Measurements from ENCODE around the gene ZMIZ1. TPM values are rescaled to one million over a fixed set of nuclear protein-coding genes. Genes with fewer than 3 reads are reported as not detected.

ZMIZ1 gene
- polyA plus RNA-seq, 3 donors from 2014 or later, result 1.2 to 9.5 (median 1.8) TPM

GRCh38 chr10:79319115-79319771 lies 250.5 kb downstream of the ZMIZ1 start:
- Mint-ChIP-seq H3K4me1 (peaks cover 85 to 87% of the 10 kb centered on the region in 2 donors), H3K9me3 (peaks cover 0 to 5% (median 0%) of the 10 kb centered on the region in 6 donors), H3K4me3 (peak overlapping the region; percentile 64 to 84 (median 77)), H3K27ac (peak overlapping the region in 3 of 6 donors; percentile 81 to 97 (median 95)), H3K27me3 (ENCODE audit: low read depth in 3 of 3) (peaks cover 8 to 21% (median 20%) of the 10 kb centered on the region in 3 donors), H3K36me3 (peaks cover 0 to 11% (median 9%) of the 10 kb centered on the region in 3 donors)
- no peak for DNase-seq

GRCh38 chr10:79320316-79320715 lies 251.6 kb downstream of the ZMIZ1 start:
- no peak for DNase-seq
- Mint-ChIP-seq H3K36me3 (peaks cover 0 to 8% (median 7%) of the 10 kb centered on the region in 3 donors), H3K4me3 (peak overlapping the region in 3 of 5 donors; percentile 3 to 34 (median 15)), H3K27me3 (ENCODE audit: low read depth in 3 of 3) (peaks cover 8 to 21% (median 20%) of the 10 kb centered on the region in 3 donors), H3K27ac (no peak overlapping the region), H3K4me1 (peaks cover 90% of the 10 kb centered on the region in 2 donors), H3K9me3 (peaks cover 0 to 5% (median 0%) of the 10 kb centered on the region in 6 donors)

DNA sequence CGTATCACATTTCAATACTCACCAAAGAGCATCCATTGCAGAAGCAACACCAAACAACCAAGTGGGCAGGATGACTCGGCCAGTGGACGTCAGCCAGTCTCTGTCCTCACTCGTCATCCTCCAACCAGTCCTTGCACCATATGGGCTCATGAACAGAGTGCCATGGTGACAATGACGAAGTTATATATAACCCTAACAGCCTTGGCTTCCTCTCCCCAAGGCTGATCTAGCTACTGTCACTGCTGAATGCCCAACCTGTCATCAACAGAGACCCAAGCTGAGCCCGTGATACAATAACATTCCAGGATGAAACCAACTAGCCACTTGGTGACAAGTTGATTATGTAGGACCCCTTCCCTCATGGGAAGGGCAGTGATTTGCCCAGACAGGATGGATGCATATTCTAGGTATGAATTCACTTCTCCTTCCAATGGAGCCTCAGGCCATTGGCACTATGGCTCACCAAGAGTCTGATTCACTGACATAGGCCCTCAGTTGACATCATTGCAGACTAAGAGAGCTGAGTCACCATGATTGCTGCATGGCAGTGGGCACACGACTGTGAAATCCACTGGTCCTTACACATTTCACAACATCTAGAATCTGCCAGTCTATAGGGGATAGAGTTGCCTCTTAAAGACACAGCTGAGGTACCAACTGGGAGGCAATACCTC lies 252.2 kb downstream of the ZMIZ1 start:
- peaks cover 0 to 5% (median 0%) of the 10 kb centered on the region in 6 donors for H3K9me3 Mint-ChIP-seq
- peaks cover 0 to 1% (median under 1%) of the 10 kb centered on the region in 3 donors for H3K36me3 Mint-ChIP-seq
- peaks cover 8 to 20% (median 19%) of the 10 kb centered on the region in 3 donors for H3K27me3 Mint-ChIP-seq (ENCODE audit: low read depth in 3 of 3)
- peaks cover 86 to 87% of the 10 kb centered on the region in 2 donors for H3K4me1 Mint-ChIP-seq
- H3K27ac Mint-ChIP-seq, result peak overlapping the region in 4 of 6 donors; percentile 6 to 92 (median 36)
- DNase-seq, result peak in 1 of 3 donors; percentile 21
- H3K4me3 Mint-ChIP-seq, result peak overlapping the region in 3 of 5 donors; percentile 10 to 34 (median 22)

- Mint-ChIP-seq H3K4me1 (peaks cover 80 to 83% of the 10 kb centered on the region in 2 donors), H3K36me3 (no peaks in the 10 kb centered on the region), H3K4me3 (peak overlapping the region in 4 of 5 donors; percentile 10 to 85 (median 60)), H3K9me3 (peaks cover 0 to 5% (median 0%) of the 10 kb centered on the region in 6 donors), H3K27me3 (ENCODE audit: low read depth in 3 of 3) (peaks cover 8 to 20% (median 19%) of the 10 kb centered on the region in 3 donors), H3K27ac (peak overlapping the region in 4 of 6 donors; percentile 6 to 98 (median 64))
- DNase-seq, result no peak
Observed at GRCh38 chr10:79321494-79321882, 252.7 kb downstream of the ZMIZ1 start.

- no peaks in the 10 kb centered on the region for H3K36me3 Mint-ChIP-seq
- H3K27me3 Mint-ChIP-seq (ENCODE audit: low read depth in 3 of 3), result peaks cover 8 to 16% (median 15%) of the 10 kb centered on the region in 3 donors
- peaks cover 0 to 5% (median 0%) of the 10 kb centered on the region in 6 donors for H3K9me3 Mint-ChIP-seq
- H3K4me1 Mint-ChIP-seq, result peaks cover 76 to 79% of the 10 kb centered on the region in 2 donors
- DNase-seq, result no peak
- H3K27ac Mint-ChIP-seq, result peak overlapping the region in 5 of 6 donors; percentile 37 to 98 (median 93)
- peak overlapping the region; percentile 73 to 85 (median 80) for H3K4me3 Mint-ChIP-seq
Observed at GRCh38 chr10:79321951-79322350, 253.2 kb downstream of the ZMIZ1 start.

GRCh38 chr10:79322616-79323543 lies 254.1 kb downstream of the ZMIZ1 start:
- Mint-ChIP-seq H3K27ac (peak overlapping the region; percentile 92 to 98 (median 94)), H3K4me3 (peak overlapping the region; percentile 73 to 85 (median 80)), H3K9me3 (no peaks in the 10 kb centered on the region), H3K27me3 (ENCODE audit: low read depth in 3 of 3) (peaks cover 4 to 7% (median 6%) of the 10 kb centered on the region in 3 donors), H3K36me3 (no peaks in the 10 kb centered on the region), H3K4me1 (peaks cover 66 to 70% of the 10 kb centered on the region in 2 donors)
- DNase-seq, result peak; percentile 80 to 84 (median 81)

DNA sequence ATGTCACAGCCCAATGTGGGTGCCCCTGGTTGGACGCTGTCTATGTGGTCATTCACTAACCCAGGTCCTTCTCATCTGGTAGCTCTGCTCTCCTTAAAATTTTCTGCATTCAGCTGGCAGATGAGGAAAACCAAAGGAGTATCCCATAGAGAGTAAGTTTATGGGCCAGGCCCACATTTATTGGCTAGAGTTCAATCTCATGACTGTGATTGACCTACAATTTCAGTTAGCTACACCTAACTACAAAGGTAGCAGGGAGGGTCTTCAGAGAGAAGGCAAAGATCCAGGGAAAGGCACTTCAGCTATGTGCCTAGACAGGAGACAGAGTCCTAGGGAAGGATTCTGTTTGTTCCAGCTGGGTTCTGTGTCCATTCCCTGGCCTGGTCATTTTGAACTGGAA lies 254.8 kb downstream of the ZMIZ1 start:
- DNase-seq, result no peak
- Mint-ChIP-seq H3K27me3 (ENCODE audit: low read depth in 3 of 3) (peaks cover 0 to 3% (median 2%) of the 10 kb centered on the region in 3 donors), H3K9me3 (no peaks in the 10 kb centered on the region), H3K27ac (peak overlapping the region; percentile 92 to 98 (median 94)), H3K36me3 (no peaks in the 10 kb centered on the region), H3K4me1 (peaks cover 59 to 62% of the 10 kb centered on the region in 2 donors), H3K4me3 (peak overlapping the region; percentile 73 to 85 (median 80))

DNA sequence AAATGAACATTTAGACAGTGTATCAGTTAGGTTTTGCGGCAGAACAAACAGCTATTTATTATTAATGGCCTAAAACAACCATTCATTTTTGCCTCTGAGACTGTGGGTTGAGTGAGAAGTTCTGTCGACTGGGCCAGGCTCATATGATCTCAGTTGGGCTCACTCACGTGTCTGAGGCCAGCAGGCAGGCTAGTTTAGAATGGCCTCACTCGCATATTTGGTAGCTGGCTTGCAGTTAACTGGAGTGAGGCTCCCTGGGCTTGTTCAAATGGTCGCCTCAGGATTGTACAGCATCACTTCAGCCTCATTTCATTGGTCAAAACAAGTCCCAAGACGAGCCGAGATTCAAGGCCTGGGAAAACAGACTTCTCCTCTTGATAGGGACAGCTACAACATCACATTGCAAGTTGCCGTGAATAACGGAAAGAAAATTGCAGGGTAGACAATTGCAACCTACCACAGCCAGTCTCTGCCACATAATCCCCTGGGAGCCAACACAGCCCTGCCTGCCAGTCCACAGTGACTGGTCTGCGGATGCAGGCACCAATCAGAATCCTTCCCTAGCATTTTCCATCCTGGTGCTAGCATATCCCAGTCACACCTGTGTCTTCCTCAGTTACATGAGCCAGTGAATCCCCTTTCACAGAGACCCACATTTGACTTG lies 255.4 kb downstream of the ZMIZ1 start:
- H3K4me1 Mint-ChIP-seq, result peaks cover 54 to 57% of the 10 kb centered on the region in 2 donors
- no peaks in the 10 kb centered on the region for H3K36me3 Mint-ChIP-seq
- H3K27me3 Mint-ChIP-seq (ENCODE audit: low read depth in 3 of 3), result peaks cover 0 to 2% (median 2%) of the 10 kb centered on the region in 3 donors
- peak overlapping the region in 5 of 6 donors; percentile 1 to 93 (median 92) for H3K27ac Mint-ChIP-seq
- H3K4me3 Mint-ChIP-seq, result peak overlapping the region in 1 of 5 donors; percentile 23
- DNase-seq, result no peak
- no peaks in the 10 kb centered on the region for H3K9me3 Mint-ChIP-seq

DNA sequence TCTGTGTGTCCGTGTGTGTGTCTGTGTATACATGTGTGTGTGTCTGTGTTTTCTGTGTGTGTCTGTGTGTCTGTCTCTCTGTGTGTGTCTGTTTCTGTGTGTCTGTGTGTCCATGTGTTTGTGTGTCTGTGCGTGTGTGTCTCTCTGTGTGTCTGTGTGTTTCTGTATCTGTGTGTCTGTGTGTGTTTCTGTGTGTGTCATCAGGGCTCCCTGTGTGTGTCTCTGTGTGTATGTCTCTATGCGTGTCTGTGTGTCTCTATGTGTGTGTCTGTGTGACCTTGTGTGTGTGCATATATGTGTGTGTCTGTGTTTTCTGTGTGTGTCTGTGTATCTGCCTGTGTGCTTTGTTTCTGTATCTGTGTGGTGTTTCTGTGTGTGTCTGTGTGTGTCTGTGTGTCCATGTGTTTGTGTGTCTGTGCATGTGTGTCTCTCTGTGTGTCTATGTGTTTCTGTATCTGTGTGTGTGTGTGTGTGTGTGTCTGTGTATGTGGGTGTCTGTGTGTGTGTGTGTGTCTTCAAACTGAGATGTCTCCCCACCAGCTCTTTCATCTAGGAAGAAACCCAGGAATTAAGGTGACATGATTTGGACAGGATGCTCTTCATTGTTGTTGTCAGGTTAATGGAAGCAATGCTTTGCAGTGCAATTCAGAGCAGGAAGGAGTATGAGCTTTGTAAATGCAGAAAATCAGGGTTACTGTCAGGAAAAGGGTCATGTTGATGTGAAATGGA lies 257.8 kb downstream of the ZMIZ1 start:
- peaks cover 30 to 33% of the 10 kb centered on the region in 2 donors for H3K4me1 Mint-ChIP-seq
- H3K27ac Mint-ChIP-seq, result no peak overlapping the region
- H3K4me3 Mint-ChIP-seq, result no peak overlapping the region
- no peak for DNase-seq
- H3K9me3 Mint-ChIP-seq, result no peaks in the 10 kb centered on the region
- peaks cover 0 to 2% (median 2%) of the 10 kb centered on the region in 3 donors for H3K27me3 Mint-ChIP-seq (ENCODE audit: low read depth in 3 of 3)
- no peaks in the 10 kb centered on the region for H3K36me3 Mint-ChIP-seq

- H3K27ac Mint-ChIP-seq, result no peak overlapping the region
- peaks cover 25 to 28% of the 10 kb centered on the region in 2 donors for H3K4me1 Mint-ChIP-seq
- no peaks in the 10 kb centered on the region for H3K9me3 Mint-ChIP-seq
- no peaks in the 10 kb centered on the region for H3K36me3 Mint-ChIP-seq
- no peak overlapping the region for H3K4me3 Mint-ChIP-seq
- DNase-seq, result no peak
- peaks cover 0 to 2% (median 2%) of the 10 kb centered on the region in 3 donors for H3K27me3 Mint-ChIP-seq (ENCODE audit: low read depth in 3 of 3)
Observed at GRCh38 chr10:79327090-79327457, 258.3 kb downstream of the ZMIZ1 start.

DNA sequence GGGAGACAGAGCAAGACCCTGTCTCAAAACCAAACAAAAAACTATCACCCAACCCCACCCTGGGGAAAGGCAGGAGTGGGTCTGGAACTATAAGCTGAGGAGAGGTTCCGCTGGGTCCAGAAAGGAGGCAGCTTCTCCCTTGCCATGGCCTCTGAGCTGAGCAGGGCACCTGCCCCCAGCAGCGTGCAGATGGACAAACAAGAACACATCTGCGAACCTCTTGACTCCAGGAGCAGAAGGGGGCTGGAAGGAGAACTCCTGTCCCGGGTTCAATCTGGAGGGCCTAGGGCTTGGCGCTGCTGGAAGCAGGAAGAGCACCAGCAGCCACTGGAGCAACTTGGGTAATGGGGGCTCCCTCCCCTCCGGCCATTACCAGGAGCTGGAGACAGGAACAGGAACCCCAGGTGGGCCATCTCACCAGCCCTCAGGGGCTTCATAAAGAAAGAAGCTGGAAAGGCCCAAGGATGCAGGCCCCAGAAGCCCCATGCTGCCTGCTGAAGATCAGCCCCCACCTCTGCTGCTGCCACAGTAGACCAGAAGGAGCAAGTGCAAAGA lies 259.5 kb downstream of the ZMIZ1 start:
- Mint-ChIP-seq H3K4me3 (no peak overlapping the region), H3K27ac (no peak overlapping the region), H3K9me3 (no peaks in the 10 kb centered on the region), H3K36me3 (no peaks in the 10 kb centered on the region), H3K27me3 (ENCODE audit: low read depth in 3 of 3) (peaks cover 0 to 2% (median 2%) of the 10 kb centered on the region in 3 donors), H3K4me1 (peaks cover 13 to 16% of the 10 kb centered on the region in 2 donors)
- no peak for DNase-seq

All from immature natural killer cell (primary cell).